ENCODE results near the gene POU6F1. TPM values are rescaled to one million over a fixed set of nuclear protein-coding genes. Genes with fewer than 3 reads are reported as not detected.

POU6F1 gene
- total RNA-seq, 2 donors from 2014 or later: 14.5 to 17.1 TPM

- DNase-seq (ENCODE audit: low spot score): no peak
- Histone ChIP-seq H3K9me3 (no peaks in the 10 kb centered on the region), H3K27ac (no peak overlapping the region), H3K36me3 (peaks cover 3% of the 10 kb centered on the region), H3K4me1 (ENCODE audit: control insufficient read depth in 1 of 2, low read depth in 2 of 2) (no peaks in the 10 kb centered on the region), H3K4me3 (no peak overlapping the region), H3K27me3 (replicated peaks; ENCODE audit: insufficient read depth) (no peaks in the 10 kb centered on the region)
- no peak for ATAC-seq (ENCODE audit: insufficient number of reproducible peaks, low FRiP score, low read depth)
- TF ChIP-seq, protein P1, sequence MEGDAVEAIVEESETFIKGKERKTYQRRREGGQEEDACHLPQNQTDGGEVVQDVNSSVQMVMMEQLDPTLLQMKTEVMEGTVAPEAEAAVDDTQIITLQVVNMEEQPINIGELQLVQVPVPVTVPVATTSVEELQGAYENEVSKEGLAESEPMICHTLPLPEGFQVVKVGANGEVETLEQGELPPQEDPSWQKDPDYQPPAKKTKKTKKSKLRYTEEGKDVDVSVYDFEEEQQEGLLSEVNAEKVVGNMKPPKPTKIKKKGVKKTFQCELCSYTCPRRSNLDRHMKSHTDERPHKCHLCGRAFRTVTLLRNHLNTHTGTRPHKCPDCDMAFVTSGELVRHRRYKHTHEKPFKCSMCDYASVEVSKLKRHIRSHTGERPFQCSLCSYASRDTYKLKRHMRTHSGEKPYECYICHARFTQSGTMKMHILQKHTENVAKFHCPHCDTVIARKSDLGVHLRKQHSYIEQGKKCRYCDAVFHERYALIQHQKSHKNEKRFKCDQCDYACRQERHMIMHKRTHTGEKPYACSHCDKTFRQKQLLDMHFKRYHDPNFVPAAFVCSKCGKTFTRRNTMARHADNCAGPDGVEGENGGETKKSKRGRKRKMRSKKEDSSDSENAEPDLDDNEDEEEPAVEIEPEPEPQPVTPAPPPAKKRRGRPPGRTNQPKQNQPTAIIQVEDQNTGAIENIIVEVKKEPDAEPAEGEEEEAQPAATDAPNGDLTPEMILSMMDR (IDR thresholded peaks at IDR 0.05): no peak
Observed at GRCh38 chr12:51209259-51209658, 8.6 kb downstream of the POU6F1 start.

GRCh38 chr12:51208016-51208660 lies 9.7 kb downstream of the POU6F1 start:
- no peak for DNase-seq (ENCODE audit: low spot score)
- no peak overlapping the region for H3K27ac ChIP-seq
- no peaks in the 10 kb centered on the region for H3K4me1 ChIP-seq (ENCODE audit: control insufficient read depth in 1 of 2, low read depth in 2 of 2)
- no peaks in the 10 kb centered on the region for H3K9me3 ChIP-seq
- H3K36me3 ChIP-seq: peaks cover 3% of the 10 kb centered on the region
- TF ChIP-seq, protein P1 (IDR thresholded peaks at IDR 0.05): no peak
- ATAC-seq (ENCODE audit: insufficient number of reproducible peaks, low FRiP score, low read depth): no peak
- no peaks in the 10 kb centered on the region for H3K27me3 ChIP-seq (replicated peaks; ENCODE audit: insufficient read depth)
- no peak overlapping the region for H3K4me3 ChIP-seq

DNA sequence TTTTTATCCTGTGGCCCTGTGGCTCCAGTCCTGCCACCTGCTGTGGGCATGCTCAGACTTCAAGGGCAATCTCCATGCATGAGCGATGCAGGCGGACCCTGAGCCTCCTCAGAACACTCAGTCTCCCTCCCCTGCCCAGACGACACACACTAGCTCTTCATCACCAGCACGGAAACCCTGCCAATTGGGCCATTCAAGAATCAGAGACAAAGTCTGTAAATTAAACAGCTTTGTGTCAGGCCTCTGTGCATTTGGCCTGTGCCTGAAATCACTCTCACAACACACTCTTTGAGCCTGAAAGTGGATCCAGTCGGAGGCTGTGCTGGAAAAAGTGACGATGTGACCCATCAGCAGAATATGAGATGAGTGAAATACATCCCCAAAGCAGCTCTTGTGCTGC lies 12.5 kb downstream of the POU6F1 start:
- TF ChIP-seq, protein P1 (IDR thresholded peaks at IDR 0.05): no peak
- Histone ChIP-seq H3K27me3 (replicated peaks; ENCODE audit: insufficient read depth) (no peaks in the 10 kb centered on the region), H3K36me3 (peaks cover 3% of the 10 kb centered on the region), H3K4me1 (ENCODE audit: control insufficient read depth in 1 of 2, low read depth in 2 of 2) (no peaks in the 10 kb centered on the region), H3K4me3 (no peak overlapping the region), H3K27ac (no peak overlapping the region), H3K9me3 (no peaks in the 10 kb centered on the region)
- no peak for DNase-seq (ENCODE audit: low spot score)
- ATAC-seq (ENCODE audit: insufficient number of reproducible peaks, low FRiP score, low read depth): no peak

- TF ChIP-seq, protein P1 (IDR thresholded peaks at IDR 0.05): no peak
- Histone ChIP-seq H3K9me3 (no peaks in the 10 kb centered on the region), H3K4me3 (no peak overlapping the region), H3K36me3 (peaks cover 6% of the 10 kb centered on the region), H3K4me1 (ENCODE audit: control insufficient read depth in 1 of 2, low read depth in 2 of 2) (no peaks in the 10 kb centered on the region), H3K27ac (no peak overlapping the region), H3K27me3 (replicated peaks; ENCODE audit: insufficient read depth) (no peaks in the 10 kb centered on the region)
- no peak for DNase-seq (ENCODE audit: low spot score)
- ATAC-seq (ENCODE audit: insufficient number of reproducible peaks, low FRiP score, low read depth): no peak
Observed at GRCh38 chr12:51202718-51203117, 15.1 kb downstream of the POU6F1 start.

- no peak overlapping the region for H3K4me3 ChIP-seq
- TF ChIP-seq, protein P1 (IDR thresholded peaks at IDR 0.05): no peak
- peaks cover 6% of the 10 kb centered on the region for H3K36me3 ChIP-seq
- no peaks in the 10 kb centered on the region for H3K9me3 ChIP-seq
- DNase-seq (ENCODE audit: low spot score) (no peak), ATAC-seq (ENCODE audit: insufficient number of reproducible peaks, low FRiP score, low read depth) (no peak)
- H3K27me3 ChIP-seq (replicated peaks; ENCODE audit: insufficient read depth): no peaks in the 10 kb centered on the region
- no peaks in the 10 kb centered on the region for H3K4me1 ChIP-seq (ENCODE audit: control insufficient read depth in 1 of 2, low read depth in 2 of 2)
- H3K27ac ChIP-seq: no peak overlapping the region
Observed at GRCh38 chr12:51200806-51201205, 17.1 kb downstream of the POU6F1 start.

Measured in thoracic aorta (tissue), 2 donors.